Colonic mucosa (tissue), 4 donors: ENCODE measurements around the gene CTLA4. TPM values are rescaled to one million over a fixed set of nuclear protein-coding genes. Genes with fewer than 3 reads are reported as not detected.

Experiments used
- DNase-seq: peaks from one replicate; pipeline ENCODE4 v3.0.0-alpha.2; 2020
- H3K27ac ChIP-seq: fragments of 200-600 bp; one replicate; pipeline ENCODE4 v1.8.0; 2021
- H3K27me3 ChIP-seq: fragments of 200-600 bp; one replicate; pipeline ENCODE4 v1.8.0; 2021
- H3K36me3 ChIP-seq: fragments of 200-600 bp; one replicate; pipeline ENCODE4 v1.8.0; 2021
- H3K4me1 ChIP-seq: fragments of 200-600 bp; one replicate; pipeline ENCODE4 v1.8.0; 2021; ENCODE audit warnings: mild to moderate bottlenecking
- H3K4me3 ChIP-seq: fragments of 200-600 bp; one replicate; pipeline ENCODE4 v1.8.0; 2021
- H3K9ac ChIP-seq, 2 donors: one replicate each; pipeline ENCODE4 v1.7.0; 2013; ENCODE audit warnings: control low read depth in 2 of 2, low read depth in 2 of 2, low read length in 2 of 2
- H3K9me3 ChIP-seq: fragments of 200-600 bp; one replicate; pipeline ENCODE4 v1.8.0; 2021
- intact Hi-C: fragments of 100-400 bp; cut with DNase I; formaldehyde crosslinking; loops from one replicate; pipeline ENCODE4 v1.14.1; 2022
- total RNA-seq, 2 donors: library from RNA; stranded (reverse); fragmentation: NEBNext Ultra II Directional in 1 of 2; extraction: Animal tissue kit (Norgen Biotek cat#: 25700) in 1 of 2; gene quantifications; one replicate each; pipeline ENCODE4 v1.2.1, GENCODE V29; 2021
- TF ChIP-seq, protein P1 (sequence below): fragments of 200-600 bp; IDR thresholded peaks from one replicate; pipeline ENCODE4 v1.8.0; 2022; ENCODE audit warnings: antibody characterized with exemption, mild to moderate bottlenecking
- donor health status: healthy.
- donor health status: DM: no; HTN: no; CAD: no.
- donor health status: DM: no; HTN: no; CAD: no.

The CTLA4 gene
- total RNA-seq, 2 donors from 2014 or later: 0.56 to 0.84 TPM

DNA sequence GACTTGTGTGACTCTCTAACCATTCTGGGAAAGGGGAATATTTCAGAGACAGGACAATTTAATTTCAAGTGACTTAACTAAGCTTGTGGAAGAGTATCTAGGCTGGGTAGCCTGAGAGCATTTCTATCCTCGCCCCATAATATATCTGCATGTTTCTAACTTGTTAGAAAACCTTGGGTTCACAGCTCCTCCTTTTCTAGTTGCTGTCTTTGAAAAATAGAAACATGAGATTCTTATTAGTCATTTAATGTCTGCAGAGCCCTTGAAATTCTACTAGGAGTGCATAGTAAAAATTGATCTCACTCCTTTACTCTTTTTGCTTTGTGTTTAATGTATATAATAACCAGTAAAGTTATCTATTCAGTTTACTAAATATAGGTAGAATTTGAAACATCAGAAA is 22.4 kb downstream of the CTLA4 start:
- Histone ChIP-seq H3K27me3 (no peaks in the 10 kb centered on the region), H3K36me3 (no peaks in the 10 kb centered on the region), H3K4me1 (no peaks in the 10 kb centered on the region), H3K27ac (no peak overlapping the region), H3K4me3 (no peak overlapping the region), H3K9ac (no peak overlapping the region), H3K9me3 (no peaks in the 10 kb centered on the region)
- intact Hi-C loops: no loop called here
- no peak for DNase-seq
- TF ChIP-seq, protein P1, sequence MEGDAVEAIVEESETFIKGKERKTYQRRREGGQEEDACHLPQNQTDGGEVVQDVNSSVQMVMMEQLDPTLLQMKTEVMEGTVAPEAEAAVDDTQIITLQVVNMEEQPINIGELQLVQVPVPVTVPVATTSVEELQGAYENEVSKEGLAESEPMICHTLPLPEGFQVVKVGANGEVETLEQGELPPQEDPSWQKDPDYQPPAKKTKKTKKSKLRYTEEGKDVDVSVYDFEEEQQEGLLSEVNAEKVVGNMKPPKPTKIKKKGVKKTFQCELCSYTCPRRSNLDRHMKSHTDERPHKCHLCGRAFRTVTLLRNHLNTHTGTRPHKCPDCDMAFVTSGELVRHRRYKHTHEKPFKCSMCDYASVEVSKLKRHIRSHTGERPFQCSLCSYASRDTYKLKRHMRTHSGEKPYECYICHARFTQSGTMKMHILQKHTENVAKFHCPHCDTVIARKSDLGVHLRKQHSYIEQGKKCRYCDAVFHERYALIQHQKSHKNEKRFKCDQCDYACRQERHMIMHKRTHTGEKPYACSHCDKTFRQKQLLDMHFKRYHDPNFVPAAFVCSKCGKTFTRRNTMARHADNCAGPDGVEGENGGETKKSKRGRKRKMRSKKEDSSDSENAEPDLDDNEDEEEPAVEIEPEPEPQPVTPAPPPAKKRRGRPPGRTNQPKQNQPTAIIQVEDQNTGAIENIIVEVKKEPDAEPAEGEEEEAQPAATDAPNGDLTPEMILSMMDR: no peak

DNA sequence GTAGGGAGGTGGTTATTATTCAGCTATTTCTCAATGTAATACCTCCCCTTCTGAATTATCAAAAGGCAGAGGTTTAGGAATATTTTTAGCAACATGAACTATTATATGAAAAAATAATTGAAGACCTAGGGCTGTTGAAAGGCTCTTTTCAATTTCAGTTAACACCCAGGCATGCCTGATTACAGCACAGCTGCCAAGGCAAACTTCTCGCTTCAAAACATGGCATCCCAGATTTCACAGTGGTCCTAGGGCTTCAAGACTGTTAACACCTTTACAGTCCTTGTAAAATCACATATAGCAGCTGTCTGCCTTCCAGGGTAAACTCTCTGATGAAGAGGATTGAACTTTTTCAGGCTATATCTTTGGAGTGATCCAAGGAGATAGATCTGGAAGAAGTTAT is 23.2 kb downstream of the CTLA4 start:
- no peaks in the 10 kb centered on the region for H3K36me3 ChIP-seq
- H3K4me3 ChIP-seq: no peak overlapping the region
- TF ChIP-seq, protein P1: no peak
- no peak for DNase-seq
- intact Hi-C loops: no loop called here
- H3K9ac ChIP-seq: no peak overlapping the region
- no peak overlapping the region for H3K27ac ChIP-seq
- H3K4me1 ChIP-seq: no peaks in the 10 kb centered on the region
- H3K27me3 ChIP-seq: no peaks in the 10 kb centered on the region
- no peaks in the 10 kb centered on the region for H3K9me3 ChIP-seq

DNA sequence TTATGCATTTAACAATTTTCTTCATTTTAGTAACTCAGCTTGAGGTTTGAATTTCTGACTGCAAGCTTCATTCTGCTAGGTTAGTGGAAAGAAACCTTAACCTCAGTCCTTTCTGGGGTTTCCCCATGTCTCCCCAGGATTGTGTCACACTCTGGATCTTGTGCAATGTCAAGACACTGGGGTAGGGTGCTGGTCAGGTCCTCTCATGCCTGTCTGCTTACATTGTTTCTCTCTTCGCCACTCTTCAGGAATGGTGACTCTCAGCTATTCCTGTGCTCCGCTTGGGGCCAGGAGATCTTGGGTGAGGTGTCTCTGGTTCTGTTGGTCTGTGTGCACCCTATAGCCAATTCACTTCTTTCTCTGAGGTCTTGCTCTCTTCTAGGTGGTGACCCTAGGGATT is 23.9 kb downstream of the CTLA4 start:
- Histone ChIP-seq H3K9me3 (no peaks in the 10 kb centered on the region), H3K9ac (no peak overlapping the region), H3K36me3 (no peaks in the 10 kb centered on the region), H3K27ac (no peak overlapping the region), H3K4me3 (no peak overlapping the region), H3K27me3 (no peaks in the 10 kb centered on the region), H3K4me1 (no peaks in the 10 kb centered on the region)
- no peak for DNase-seq
- TF ChIP-seq, protein P1: no peak
- intact Hi-C loops: no loop called here

DNA sequence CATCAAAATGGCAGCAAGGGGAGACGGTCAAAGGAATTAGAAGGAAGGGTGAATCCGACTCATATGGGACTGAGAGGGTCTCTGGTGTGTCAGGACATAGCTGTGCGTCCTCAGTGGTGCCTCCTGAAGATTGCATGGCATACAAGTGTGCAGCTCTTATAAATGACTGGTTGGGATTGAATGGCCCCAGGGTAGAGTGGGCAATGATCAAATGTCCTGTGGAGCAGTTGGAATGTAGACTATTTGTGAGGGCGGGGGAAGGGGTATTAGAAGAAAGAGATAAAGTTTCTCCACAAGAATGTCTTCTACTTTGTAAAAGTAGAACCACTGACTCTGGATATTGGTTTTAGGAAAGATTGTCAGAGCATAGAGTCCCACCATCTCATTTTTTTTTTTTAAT is 24.6 kb downstream of the CTLA4 start:
- no peak for DNase-seq
- H3K36me3 ChIP-seq: no peaks in the 10 kb centered on the region
- no peak overlapping the region for H3K27ac ChIP-seq
- intact Hi-C loops: no loop called here
- no peak overlapping the region for H3K4me3 ChIP-seq
- TF ChIP-seq, protein P1: no peak
- H3K9ac ChIP-seq: no peak overlapping the region
- H3K4me1 ChIP-seq: no peaks in the 10 kb centered on the region
- no peaks in the 10 kb centered on the region for H3K9me3 ChIP-seq
- H3K27me3 ChIP-seq: no peaks in the 10 kb centered on the region

DNA sequence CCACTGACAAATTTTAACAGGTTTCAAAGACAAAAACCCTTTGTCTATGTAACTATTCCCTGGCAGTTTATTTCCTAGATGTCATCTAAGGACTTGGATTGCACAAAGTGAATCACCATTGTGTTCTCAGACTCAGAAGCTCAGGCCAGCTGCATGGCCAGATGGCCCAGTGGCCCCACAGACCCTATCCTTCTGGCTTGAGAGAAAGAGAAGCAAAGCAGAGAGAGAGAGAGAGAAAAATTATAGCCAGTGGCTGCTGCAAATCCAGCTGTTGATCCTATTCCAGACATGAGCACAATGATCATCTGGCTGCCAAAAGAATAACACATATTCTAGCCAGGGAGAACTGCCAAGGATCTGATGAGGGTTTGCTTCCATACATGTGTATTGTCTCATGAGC is 25.8 kb downstream of the CTLA4 start:
- Histone ChIP-seq H3K9ac (no peak overlapping the region), H3K4me3 (no peak overlapping the region), H3K4me1 (no peaks in the 10 kb centered on the region), H3K27ac (no peak overlapping the region), H3K9me3 (no peaks in the 10 kb centered on the region), H3K36me3 (no peaks in the 10 kb centered on the region), H3K27me3 (no peaks in the 10 kb centered on the region)
- no peak for DNase-seq
- TF ChIP-seq, protein P1: no peak
- intact Hi-C loops: no loop called here

DNA sequence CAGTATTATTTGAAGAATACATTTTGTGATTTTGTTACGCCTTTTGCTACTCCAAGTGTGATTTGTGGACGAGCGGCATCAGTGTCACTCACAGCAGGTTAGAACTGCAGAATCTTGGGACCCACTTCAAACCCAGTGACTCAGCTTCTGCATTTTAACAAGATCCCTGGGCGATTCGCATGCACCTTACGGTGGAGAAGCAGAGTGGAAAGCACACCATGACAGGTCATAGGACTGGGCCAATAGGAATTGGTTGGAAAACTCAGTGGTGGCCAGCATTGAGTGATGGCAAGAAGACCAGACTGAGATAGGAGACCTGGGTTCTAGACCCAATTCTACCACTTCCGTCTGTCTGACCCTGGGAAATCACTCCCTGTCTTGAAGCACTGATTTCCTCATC is 26.3 kb downstream of the CTLA4 start:
- DNase-seq: no peak
- no peak overlapping the region for H3K4me3 ChIP-seq
- H3K9me3 ChIP-seq: no peaks in the 10 kb centered on the region
- TF ChIP-seq, protein P1: no peak
- no peaks in the 10 kb centered on the region for H3K4me1 ChIP-seq
- no peaks in the 10 kb centered on the region for H3K36me3 ChIP-seq
- intact Hi-C loops: no loop called here
- no peak overlapping the region for H3K9ac ChIP-seq
- H3K27me3 ChIP-seq: no peaks in the 10 kb centered on the region
- H3K27ac ChIP-seq: no peak overlapping the region
